HEK293 (cell line): ENCODE measurements around the gene SYNGR1.

Experiments used
- MYNN ChIP-seq: fragments of 450-650 bp; formaldehyde crosslinking; IDR thresholded peaks from 2 replicates; pipeline ENCODE4 v1.5.1; 2016; ENCODE audit warnings: missing biosample characterization, missing genetic modification characterization, borderline replicate concordance
- SP2 ChIP-seq: fragments of 450-650 bp; formaldehyde crosslinking; IDR thresholded peaks from 2 replicates; pipeline ENCODE4 v1.5.1; 2016; ENCODE audit warnings: missing biosample characterization, missing genetic modification characterization
- TCF7L2 ChIP-seq: IDR thresholded peaks from 2 replicates; pipeline ENCODE4 v1.6.1; 2011; ENCODE audit warnings: low read depth, mild to moderate bottlenecking, inconsistent platforms, low read length, moderate library complexity, borderline replicate concordance
- ZBTB20 ChIP-seq: fragments of 450-650 bp; formaldehyde crosslinking; IDR thresholded peaks from 2 replicates; pipeline ENCODE4 v1.5.1; 2016; ENCODE audit warnings: missing biosample characterization, missing genetic modification characterization
- ZFP3 ChIP-seq: fragments of 450-650 bp; formaldehyde crosslinking; IDR thresholded peaks from 2 replicates; pipeline ENCODE4 v1.5.1; 2016; ENCODE audit warnings: low read depth, missing biosample characterization, missing genetic modification characterization
- ZNF174 ChIP-seq: fragments of 450-650 bp; formaldehyde crosslinking; IDR thresholded peaks from 2 replicates; pipeline ENCODE4 v1.5.0; 2017; ENCODE audit warnings: missing biosample characterization, mild to moderate bottlenecking, missing genetic modification characterization
- ZNF24 ChIP-seq: fragments of 450-650 bp; formaldehyde crosslinking; IDR thresholded peaks from 2 replicates; pipeline ENCODE4 v1.5.1; 2016; ENCODE audit warnings: missing biosample characterization, missing genetic modification characterization
- ZNF324 ChIP-seq: fragments of 450-650 bp; formaldehyde crosslinking; IDR thresholded peaks from 2 replicates; pipeline ENCODE4 v1.5.1; 2016; ENCODE audit warnings: missing biosample characterization, missing genetic modification characterization
- ZNF341 ChIP-seq: fragments of 450-650 bp; formaldehyde crosslinking; IDR thresholded peaks from 2 replicates; pipeline ENCODE4; 2016; ENCODE audit warnings: low read depth, missing biosample characterization, missing genetic modification characterization
- ZNF548 ChIP-seq: fragments of 450-650 bp; formaldehyde crosslinking; IDR thresholded peaks from 2 replicates; pipeline ENCODE4 v1.5.1; 2016; ENCODE audit warnings: missing biosample characterization, missing genetic modification characterization
- ZNF654 ChIP-seq: fragments of 450-650 bp; formaldehyde crosslinking; IDR thresholded peaks from 2 replicates; pipeline ENCODE4 v1.5.1; 2016; ENCODE audit warnings: low read depth, missing biosample characterization, missing genetic modification characterization
- TF ChIP-seq, protein P1 (sequence below): fragments of 450-650 bp; formaldehyde crosslinking; IDR thresholded peaks from 2 replicates; pipeline ENCODE4 v1.5.1; 2016; ENCODE audit warnings: missing biosample characterization, missing genetic modification characterization
- TF ChIP-seq, protein P2 (sequence below): sonication (generic); formaldehyde crosslinking; IDR thresholded peaks from 2 replicates; pipeline ENCODE4 v1.8.1; 2022; ENCODE audit warnings: mild to moderate bottlenecking, moderate library complexity, missing genetic modification reagents
- TF ChIP-seq, protein P3 (sequence below): fragments of 450-650 bp; formaldehyde crosslinking; IDR thresholded peaks from 2 replicates; pipeline ENCODE4 v1.5.1; 2016; ENCODE audit warnings: missing biosample characterization, missing genetic modification characterization

DNA sequence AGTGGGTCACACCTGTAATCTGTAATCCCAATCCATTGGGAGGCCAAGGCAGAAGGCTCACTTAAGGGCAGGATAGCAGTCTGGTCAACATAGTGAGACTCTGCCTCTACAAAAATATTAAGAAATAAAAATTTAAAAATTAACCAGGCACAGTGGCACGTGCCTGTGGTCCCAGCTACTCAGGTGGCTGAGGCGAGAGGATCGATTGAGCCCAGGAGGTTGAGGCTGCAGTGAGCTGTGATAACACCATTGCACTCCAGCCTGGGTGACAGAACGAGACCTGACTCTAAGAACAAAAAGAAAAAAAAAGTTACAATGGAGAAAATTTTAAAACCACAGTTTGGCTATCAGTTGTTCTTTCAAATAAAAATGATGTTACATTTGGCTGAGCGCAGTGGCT lies 13.4 kb upstream of the SYNGR1 start:
- TF ChIP-seq, protein P1, sequence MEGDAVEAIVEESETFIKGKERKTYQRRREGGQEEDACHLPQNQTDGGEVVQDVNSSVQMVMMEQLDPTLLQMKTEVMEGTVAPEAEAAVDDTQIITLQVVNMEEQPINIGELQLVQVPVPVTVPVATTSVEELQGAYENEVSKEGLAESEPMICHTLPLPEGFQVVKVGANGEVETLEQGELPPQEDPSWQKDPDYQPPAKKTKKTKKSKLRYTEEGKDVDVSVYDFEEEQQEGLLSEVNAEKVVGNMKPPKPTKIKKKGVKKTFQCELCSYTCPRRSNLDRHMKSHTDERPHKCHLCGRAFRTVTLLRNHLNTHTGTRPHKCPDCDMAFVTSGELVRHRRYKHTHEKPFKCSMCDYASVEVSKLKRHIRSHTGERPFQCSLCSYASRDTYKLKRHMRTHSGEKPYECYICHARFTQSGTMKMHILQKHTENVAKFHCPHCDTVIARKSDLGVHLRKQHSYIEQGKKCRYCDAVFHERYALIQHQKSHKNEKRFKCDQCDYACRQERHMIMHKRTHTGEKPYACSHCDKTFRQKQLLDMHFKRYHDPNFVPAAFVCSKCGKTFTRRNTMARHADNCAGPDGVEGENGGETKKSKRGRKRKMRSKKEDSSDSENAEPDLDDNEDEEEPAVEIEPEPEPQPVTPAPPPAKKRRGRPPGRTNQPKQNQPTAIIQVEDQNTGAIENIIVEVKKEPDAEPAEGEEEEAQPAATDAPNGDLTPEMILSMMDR (tag by site-specific recombination) = no peak
- TF ChIP-seq, protein P2, sequence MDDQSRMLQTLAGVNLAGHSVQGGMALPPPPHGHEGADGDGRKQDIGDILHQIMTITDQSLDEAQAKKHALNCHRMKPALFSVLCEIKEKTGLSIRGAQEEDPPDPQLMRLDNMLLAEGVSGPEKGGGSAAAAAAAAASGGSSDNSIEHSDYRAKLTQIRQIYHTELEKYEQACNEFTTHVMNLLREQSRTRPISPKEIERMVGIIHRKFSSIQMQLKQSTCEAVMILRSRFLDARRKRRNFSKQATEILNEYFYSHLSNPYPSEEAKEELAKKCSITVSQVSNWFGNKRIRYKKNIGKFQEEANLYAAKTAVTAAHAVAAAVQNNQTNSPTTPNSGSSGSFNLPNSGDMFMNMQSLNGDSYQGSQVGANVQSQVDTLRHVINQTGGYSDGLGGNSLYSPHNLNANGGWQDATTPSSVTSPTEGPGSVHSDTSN (CRISPR knock-in tag) = no peak
- TF ChIP-seq ZNF654 (tag by site-specific recombination) = no peak
- TF ChIP-seq ZNF548 (tag by site-specific recombination) = no peak
- no peak for TF ChIP-seq TCF7L2
- TF ChIP-seq ZNF174 (tag by site-specific recombination) = no peak
- TF ChIP-seq ZNF24 (tag by site-specific recombination) = no peak
- TF ChIP-seq, protein P3, sequence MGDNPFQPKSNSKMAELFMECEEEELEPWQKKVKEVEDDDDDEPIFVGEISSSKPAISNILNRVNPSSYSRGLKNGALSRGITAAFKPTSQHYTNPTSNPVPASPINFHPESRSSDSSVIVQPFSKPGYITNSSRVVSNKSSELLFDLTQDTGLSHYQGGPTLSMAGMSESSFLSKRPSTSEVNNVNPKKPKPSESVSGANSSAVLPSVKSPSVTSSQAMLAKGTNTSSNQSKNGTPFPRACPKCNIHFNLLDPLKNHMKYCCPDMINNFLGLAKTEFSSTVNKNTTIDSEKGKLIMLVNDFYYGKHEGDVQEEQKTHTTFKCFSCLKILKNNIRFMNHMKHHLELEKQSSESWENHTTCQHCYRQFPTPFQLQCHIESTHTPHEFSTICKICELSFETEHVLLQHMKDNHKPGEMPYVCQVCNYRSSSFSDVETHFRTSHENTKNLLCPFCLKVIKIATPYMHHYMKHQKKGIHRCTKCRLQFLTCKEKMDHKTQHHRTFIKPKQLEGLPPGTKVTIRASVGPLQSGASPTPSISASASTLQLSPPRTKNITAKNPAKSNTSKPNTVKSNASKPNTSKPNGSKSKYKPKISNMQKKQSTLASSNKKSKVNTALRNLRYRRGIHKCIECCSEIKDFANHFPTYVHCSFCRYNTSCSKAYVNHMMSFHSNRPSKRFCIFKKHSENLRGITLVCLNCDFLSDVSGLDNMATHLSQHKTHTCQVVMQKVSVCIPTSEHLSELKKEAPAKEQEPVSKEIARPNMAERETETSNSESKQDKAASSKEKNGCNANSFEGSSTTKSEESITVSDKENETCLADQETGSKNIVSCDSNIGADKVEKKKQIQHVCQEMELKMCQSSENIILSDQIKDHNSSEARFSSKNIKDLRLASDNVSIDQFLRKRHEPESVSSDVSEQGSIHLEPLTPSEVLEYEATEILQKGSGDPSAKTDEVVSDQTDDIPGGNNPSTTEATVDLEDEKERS (tag by site-specific recombination) = no peak
- TF ChIP-seq ZNF324 (tag by site-specific recombination) = no peak
- TF ChIP-seq MYNN (tag by site-specific recombination) = no peak
- TF ChIP-seq ZNF341 (tag by site-specific recombination) = no peak
- no peak for TF ChIP-seq SP2 (tag by site-specific recombination)
- TF ChIP-seq ZFP3 (tag by site-specific recombination) = no peak
- TF ChIP-seq ZBTB20 = no peak
